ENCODE results near the gene NXPH1.

The NXPH1 gene

DNA sequence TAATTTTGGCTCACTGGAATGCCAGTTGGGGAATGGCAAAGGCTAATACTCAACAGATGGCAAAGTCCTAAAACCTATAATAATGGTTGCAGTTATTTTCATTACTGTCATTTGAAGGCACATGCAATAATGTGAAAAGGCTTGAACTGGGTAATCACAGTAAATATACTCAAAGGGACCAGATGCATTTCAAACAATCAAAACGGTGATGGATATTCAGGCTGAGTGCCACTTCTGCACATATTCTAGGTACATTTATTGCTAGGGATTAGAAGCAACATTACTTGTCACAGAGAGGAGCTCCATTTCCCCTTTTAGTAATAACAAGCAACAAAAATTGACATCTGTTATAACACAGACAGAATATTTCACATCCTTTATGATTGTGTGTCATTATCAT, 171.8 kb downstream of the NXPH1 start:
- DNase-seq (ENCODE audit: low read depth) = no peak
- TF ChIP-seq, protein P1, sequence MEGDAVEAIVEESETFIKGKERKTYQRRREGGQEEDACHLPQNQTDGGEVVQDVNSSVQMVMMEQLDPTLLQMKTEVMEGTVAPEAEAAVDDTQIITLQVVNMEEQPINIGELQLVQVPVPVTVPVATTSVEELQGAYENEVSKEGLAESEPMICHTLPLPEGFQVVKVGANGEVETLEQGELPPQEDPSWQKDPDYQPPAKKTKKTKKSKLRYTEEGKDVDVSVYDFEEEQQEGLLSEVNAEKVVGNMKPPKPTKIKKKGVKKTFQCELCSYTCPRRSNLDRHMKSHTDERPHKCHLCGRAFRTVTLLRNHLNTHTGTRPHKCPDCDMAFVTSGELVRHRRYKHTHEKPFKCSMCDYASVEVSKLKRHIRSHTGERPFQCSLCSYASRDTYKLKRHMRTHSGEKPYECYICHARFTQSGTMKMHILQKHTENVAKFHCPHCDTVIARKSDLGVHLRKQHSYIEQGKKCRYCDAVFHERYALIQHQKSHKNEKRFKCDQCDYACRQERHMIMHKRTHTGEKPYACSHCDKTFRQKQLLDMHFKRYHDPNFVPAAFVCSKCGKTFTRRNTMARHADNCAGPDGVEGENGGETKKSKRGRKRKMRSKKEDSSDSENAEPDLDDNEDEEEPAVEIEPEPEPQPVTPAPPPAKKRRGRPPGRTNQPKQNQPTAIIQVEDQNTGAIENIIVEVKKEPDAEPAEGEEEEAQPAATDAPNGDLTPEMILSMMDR (IDR thresholded peaks at IDR 0.05; ENCODE audit: low read depth, low read length, missing control alignments) = no peak
- no peak overlapping the region for H3K4me3 ChIP-seq (ENCODE audit: low read depth, low read length)

DNA sequence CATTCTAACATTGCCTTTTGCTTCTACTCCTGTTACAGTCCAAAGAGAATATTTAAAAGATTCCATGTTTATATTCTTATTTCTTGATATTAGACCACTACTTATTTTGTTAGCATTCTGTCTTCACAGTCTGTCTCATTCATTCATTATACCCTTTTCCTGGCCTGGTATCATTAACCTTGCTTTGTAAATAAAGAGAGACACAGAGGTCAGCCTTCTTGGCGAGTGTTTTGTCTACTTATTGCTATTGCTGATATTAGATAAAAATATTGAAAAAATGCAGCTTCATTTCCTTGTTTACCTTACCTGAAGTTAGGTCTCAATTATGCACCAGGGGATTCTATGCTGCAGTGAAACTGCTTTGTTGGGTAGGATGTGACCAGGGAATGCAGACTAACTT, 179.2 kb downstream of the NXPH1 start:
- H3K4me3 ChIP-seq (ENCODE audit: low read depth, low read length) = no peak overlapping the region
- TF ChIP-seq, protein P1 (IDR thresholded peaks at IDR 0.05; ENCODE audit: low read depth, low read length, missing control alignments) = no peak
- DNase-seq (ENCODE audit: low read depth) = no peak

DNA sequence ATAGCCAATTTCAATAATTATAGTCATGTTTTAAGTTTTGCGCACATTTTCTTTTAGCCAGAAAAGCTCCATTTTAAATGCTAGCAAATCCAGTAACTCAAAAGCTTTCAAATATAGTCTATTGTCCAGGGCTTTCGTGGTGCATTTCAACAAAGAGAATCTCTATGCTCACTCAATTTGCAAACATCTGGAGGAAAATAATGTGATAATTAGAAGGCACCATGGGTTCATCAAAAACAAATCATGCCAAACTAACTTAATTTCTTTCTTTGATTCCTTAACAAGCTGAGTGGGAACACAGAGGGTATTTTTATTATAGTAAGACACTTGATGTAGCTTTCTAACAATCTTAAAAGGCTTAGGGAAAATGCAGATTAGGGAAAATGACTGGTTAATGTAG, 179.8 kb downstream of the NXPH1 start:
- no peak for DNase-seq (ENCODE audit: low read depth)
- no peak overlapping the region for H3K4me3 ChIP-seq (ENCODE audit: low read depth, low read length)
- TF ChIP-seq, protein P1 (IDR thresholded peaks at IDR 0.05; ENCODE audit: low read depth, low read length, missing control alignments) = no peak

DNA sequence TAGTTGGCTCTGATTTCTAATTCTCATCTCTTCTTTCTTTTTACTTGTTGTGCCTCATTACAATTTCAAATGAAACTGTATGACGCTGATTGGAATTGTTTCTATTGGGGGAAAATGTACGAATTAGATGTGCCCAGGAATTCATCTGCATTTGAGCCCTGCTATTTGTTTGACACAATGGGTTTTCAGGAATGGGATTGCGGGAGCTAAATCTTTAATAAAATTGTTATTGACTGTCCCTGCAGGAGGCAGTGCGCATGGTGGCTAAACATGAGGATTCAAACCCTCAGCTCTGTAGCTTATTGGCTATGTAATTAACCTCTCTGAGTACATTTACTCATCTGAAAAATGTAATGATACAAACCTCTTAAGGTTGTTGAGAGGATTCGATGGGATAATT, 181.6 kb downstream of the NXPH1 start:
- H3K4me3 ChIP-seq (ENCODE audit: low read depth, low read length) = no peak overlapping the region
- TF ChIP-seq, protein P1 (IDR thresholded peaks at IDR 0.05; ENCODE audit: low read depth, low read length, missing control alignments) = no peak
- DNase-seq (ENCODE audit: low read depth) = no peak

DNA sequence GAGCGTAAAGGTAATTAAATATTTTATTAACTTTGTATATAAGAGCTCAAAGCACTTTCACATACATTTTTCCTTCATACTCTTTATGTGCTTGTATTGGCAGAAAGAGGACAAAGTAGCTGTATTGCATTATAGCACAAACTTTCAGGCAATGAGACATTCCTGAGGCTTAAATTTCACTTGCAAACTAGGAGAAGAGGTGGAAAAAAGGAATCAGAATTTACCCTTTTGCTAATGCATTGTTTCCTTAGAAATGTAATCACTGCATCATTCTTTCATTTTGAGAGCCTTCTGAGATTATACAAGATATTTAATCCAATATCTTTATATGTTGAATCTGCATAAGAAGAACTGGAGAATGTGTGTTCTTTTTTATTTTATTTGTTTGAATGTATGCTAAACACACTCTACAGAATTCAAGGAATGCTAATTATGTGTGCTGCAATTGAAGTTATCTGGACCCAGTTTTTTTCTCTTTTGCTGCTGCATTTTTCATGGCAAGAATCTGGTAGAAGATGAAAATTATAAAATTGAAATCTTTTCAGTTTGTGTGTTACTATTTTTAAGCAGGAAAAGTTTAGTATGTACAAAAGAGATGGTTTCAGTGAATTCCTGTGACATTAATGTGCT, 185.1 kb downstream of the NXPH1 start:
- no peak for DNase-seq (ENCODE audit: low read depth)
- no peak overlapping the region for H3K4me3 ChIP-seq (ENCODE audit: low read depth, low read length)
- TF ChIP-seq, protein P1 (IDR thresholded peaks at IDR 0.05; ENCODE audit: low read depth, low read length, missing control alignments) = no peak

DNA sequence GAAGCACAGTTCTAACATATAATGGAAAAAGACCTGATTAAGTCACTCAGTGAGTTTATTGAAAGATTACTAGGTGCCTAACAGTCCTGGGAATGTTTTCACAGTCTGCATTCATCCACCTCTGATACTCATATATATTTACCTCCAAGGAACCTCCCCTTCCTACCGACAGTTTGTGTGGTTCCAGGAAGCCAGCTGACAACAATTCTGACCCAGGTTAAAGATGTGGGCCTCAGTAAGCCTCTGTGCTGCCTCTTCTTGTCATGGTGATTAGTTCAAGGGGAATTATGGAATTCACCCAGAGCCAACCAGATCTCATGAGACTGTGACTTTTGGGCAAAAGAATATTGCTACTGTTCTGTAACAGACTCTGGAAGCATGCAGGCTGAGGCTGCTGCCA, 186.8 kb downstream of the NXPH1 start:
- no peak overlapping the region for H3K4me3 ChIP-seq (ENCODE audit: low read depth, low read length)
- no peak for DNase-seq (ENCODE audit: low read depth)
- TF ChIP-seq, protein P1 (IDR thresholded peaks at IDR 0.05; ENCODE audit: low read depth, low read length, missing control alignments) = no peak

DNA sequence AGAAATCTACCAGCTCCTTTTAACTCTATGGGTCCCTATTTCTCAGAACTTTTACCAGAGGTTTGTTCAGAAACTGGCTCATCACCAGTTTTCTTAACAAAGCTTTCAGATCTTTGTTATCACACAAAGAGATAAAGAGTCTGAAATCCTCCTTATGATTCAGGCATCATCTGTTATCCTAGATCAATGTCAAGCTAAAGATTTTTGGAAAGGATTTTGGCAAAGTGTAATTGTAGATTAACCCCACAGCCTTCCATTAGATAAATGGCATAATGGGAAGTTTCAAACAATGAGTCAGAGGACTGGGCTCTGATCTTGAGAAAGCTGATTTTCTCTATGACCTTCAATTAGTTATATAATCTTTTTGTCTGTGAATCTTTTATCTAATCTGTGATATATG, 192.2 kb downstream of the NXPH1 start:
- TF ChIP-seq, protein P1 (IDR thresholded peaks at IDR 0.05; ENCODE audit: low read depth, low read length, missing control alignments) = no peak
- DNase-seq (ENCODE audit: low read depth) = no peak
- H3K4me3 ChIP-seq (ENCODE audit: low read depth, low read length) = no peak overlapping the region

Data from GM12864 (cell line).